ENCODE data around the gene SELENON. TPM values are rescaled to one million over a fixed set of nuclear protein-coding genes. Genes with fewer than 3 reads are reported as not detected.
"Not testable (repeated sequence)": the region's sequence is repeated elsewhere in the genome, so short reads cannot be mapped to it uniquely, and the experiment has no call there.

The SELENON gene
- total RNA-seq, 2 donors from 2014 or later = 6.6 to 9.6 TPM

DNA sequence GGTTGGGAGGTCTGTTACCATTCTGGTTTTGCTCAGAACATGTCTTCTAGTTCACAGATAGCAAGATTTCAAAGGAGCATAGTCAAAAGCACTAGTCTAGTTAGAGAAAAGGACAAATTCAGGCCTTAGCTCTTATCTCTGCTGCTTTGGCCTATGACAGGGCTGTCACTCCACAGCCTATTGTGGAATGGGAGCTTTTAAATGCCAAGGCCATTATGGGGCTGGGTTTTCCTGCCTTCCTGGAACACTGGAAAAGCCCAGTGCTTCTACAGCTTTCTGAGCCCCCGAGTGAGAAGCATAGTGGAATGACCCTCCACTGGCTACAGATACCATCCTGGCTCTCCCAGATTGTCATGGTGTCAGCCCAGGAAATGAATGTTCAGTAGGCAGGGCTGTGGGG, 29.1 kb downstream of the SELENON start:
- DNase-seq (ENCODE audit: low spot score) = no peak
- no peak for ATAC-seq
- no peak overlapping the region for H3K27ac Mint-ChIP-seq
- H3K27me3 Mint-ChIP-seq = no peaks in the 10 kb centered on the region
- peaks cover 11% of the 10 kb centered on the region for H3K36me3 Mint-ChIP-seq
- no peaks in the 10 kb centered on the region for H3K4me1 Mint-ChIP-seq (ENCODE audit: low read depth in 2 of 2)
- H3K4me3 Mint-ChIP-seq = no peak overlapping the region
- H3K9me3 Mint-ChIP-seq = no peaks in the 10 kb centered on the region

- Mint-ChIP-seq H3K27ac (no peak overlapping the region), H3K36me3 (peaks cover 16% of the 10 kb centered on the region), H3K27me3 (no peaks in the 10 kb centered on the region), H3K4me3 (no peak overlapping the region), H3K4me1 (ENCODE audit: low read depth in 2 of 2) (no peaks in the 10 kb centered on the region), H3K9me3 (no peaks in the 10 kb centered on the region)
- DNase-seq (ENCODE audit: low spot score) = no peak
- no peak for ATAC-seq
These were observed 31.7 kb downstream of the SELENON start for GRCh38 chr1:25831569-25832196.

DNA sequence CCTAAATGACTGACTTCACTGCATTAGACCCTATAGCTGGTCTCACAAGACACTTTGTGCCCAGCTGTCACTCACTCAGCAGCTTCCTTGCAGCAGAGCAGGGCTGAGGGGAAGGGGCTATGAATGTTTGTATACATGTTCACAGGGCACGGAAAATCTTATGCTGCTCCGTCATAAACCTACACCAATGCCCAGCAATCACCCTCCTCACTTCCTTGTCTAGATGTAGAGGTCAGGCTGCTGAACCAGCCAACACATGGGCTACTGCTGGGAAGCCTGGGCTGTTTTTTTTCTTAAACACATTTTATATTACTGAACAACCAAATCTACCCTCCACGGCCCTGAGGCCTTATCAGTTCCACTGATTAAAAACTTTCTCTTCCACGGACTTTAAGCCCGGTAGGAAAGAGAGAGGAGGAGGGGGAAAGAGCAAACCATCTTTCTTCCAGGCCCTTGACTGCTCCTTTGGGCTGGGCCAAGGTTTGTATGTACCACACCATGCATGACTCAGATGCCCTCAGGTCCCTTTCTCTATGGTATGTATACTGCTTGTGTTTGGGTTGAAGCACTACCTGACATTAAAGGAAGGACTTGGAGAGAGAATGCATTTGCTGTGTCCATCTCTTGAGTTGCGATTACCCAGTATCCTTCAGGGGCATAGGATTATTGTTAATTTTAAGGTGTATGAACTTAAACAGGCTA, 32.5 kb downstream of the SELENON start:
- DNase-seq (ENCODE audit: low spot score) (no peak), ATAC-seq (no peak)
- H3K9me3 Mint-ChIP-seq = no peaks in the 10 kb centered on the region
- H3K4me3 Mint-ChIP-seq = no peak overlapping the region
- no peaks in the 10 kb centered on the region for H3K4me1 Mint-ChIP-seq (ENCODE audit: low read depth in 2 of 2)
- H3K36me3 Mint-ChIP-seq = peaks cover 16% of the 10 kb centered on the region
- no peaks in the 10 kb centered on the region for H3K27me3 Mint-ChIP-seq
- no peak overlapping the region for H3K27ac Mint-ChIP-seq

DNA sequence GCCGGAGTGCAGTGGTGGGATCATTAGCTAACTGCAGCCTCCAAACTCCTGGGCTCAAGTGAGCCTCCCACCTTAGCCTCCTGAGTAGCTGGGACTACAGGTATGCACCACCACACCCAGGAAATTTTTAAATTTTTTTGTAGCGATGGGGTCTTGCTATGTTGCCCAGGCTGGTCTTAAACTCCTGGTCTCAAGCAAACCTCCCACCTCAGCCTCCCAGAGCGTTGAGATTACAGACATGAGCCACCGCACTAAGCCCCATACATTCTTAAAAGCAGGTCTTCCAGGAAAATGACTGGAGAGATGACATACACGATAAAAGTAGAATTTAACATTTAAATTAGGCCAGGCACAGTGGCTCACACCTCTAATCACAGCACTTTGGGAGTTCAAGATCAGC, 33.2 kb downstream of the SELENON start:
- no peak overlapping the region for H3K4me3 Mint-ChIP-seq
- no peaks in the 10 kb centered on the region for H3K4me1 Mint-ChIP-seq (ENCODE audit: low read depth in 2 of 2)
- ATAC-seq (no peak), DNase-seq (ENCODE audit: low spot score) (no peak)
- H3K36me3 Mint-ChIP-seq = peaks cover 16% of the 10 kb centered on the region
- no peak overlapping the region for H3K27ac Mint-ChIP-seq
- H3K27me3 Mint-ChIP-seq = no peaks in the 10 kb centered on the region
- no peaks in the 10 kb centered on the region for H3K9me3 Mint-ChIP-seq

DNA sequence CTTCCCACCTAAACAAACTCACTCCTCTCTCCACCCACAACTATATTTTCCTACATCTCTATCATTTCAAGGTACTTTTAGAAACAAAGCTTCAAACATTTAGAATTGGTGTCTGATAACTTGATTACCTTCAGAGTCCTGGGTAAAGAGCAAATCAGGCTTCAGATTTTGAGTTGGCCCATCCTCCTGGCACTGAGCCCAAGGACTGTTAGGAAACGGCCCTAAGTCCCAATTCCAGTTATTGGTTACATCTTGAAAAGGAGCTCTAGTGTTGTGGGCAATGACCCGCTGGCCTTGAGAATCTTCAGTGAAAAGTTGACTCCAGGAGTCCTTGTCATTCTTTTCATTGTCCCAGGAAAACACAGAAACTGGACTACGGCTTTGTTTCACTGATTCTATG, 34.9 kb downstream of the SELENON start:
- no peak for ATAC-seq
- H3K4me1 Mint-ChIP-seq (ENCODE audit: low read depth in 2 of 2) = no peaks in the 10 kb centered on the region
- DNase-seq (ENCODE audit: low spot score) = no peak
- no peaks in the 10 kb centered on the region for H3K9me3 Mint-ChIP-seq
- no peaks in the 10 kb centered on the region for H3K27me3 Mint-ChIP-seq
- peaks cover 11% of the 10 kb centered on the region for H3K36me3 Mint-ChIP-seq
- H3K27ac Mint-ChIP-seq = no peak overlapping the region
- H3K4me3 Mint-ChIP-seq = no peak overlapping the region

- ATAC-seq (no peak), DNase-seq (ENCODE audit: low spot score) (no peak)
- H3K9me3 Mint-ChIP-seq = no peaks in the 10 kb centered on the region
- H3K36me3 Mint-ChIP-seq = peaks cover 6% of the 10 kb centered on the region
- H3K27me3 Mint-ChIP-seq = no peaks in the 10 kb centered on the region
- H3K27ac Mint-ChIP-seq = no peak overlapping the region
- no peaks in the 10 kb centered on the region for H3K4me1 Mint-ChIP-seq (ENCODE audit: low read depth in 2 of 2)
- H3K4me3 Mint-ChIP-seq = no peak overlapping the region
These were observed 36.7 kb downstream of the SELENON start for GRCh38 chr1:25836695-25837094.

- Mint-ChIP-seq H3K4me3 (no peak overlapping the region), H3K9me3 (no peaks in the 10 kb centered on the region), H3K27me3 (no peaks in the 10 kb centered on the region), H3K27ac (no peak overlapping the region), H3K36me3 (peaks cover 6% of the 10 kb centered on the region), H3K4me1 (ENCODE audit: low read depth in 2 of 2) (no peaks in the 10 kb centered on the region)
- ATAC-seq = no peak
- no peak for DNase-seq (ENCODE audit: low spot score)
These were observed 37.4 kb downstream of the SELENON start for GRCh38 chr1:25837262-25837875.

- not testable (repeated sequence) for H3K4me1 Mint-ChIP-seq (ENCODE audit: low read depth in 2 of 2); DNase-seq (ENCODE audit: low spot score); H3K27me3 Mint-ChIP-seq; ATAC-seq; H3K27ac Mint-ChIP-seq; H3K36me3 Mint-ChIP-seq; H3K9me3 Mint-ChIP-seq; H3K4me3 Mint-ChIP-seq
These were observed 39.8 kb downstream of the SELENON start for GRCh38 chr1:25839808-25840207.

DNA sequence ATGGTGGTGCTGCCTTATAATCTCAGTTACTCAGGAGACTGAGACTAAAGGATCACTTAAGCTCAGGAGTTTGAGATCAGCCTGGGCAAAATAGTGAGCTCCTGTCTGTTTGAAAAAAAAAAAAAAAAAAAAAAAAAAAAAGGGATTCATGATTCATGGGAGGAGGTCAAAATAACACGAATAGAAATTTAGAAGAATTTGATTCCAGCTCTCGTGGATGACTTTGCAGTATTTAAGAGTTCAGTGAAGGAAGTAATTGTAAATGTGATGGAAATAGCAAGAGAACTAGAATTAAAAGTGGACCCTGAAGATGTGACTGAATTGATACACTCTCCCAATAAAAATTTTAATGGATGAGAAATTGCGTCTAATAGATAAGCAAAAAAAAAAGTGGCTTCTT, 43.5 kb downstream of the SELENON start:
- Mint-ChIP-seq H3K9me3 (no peaks in the 10 kb centered on the region), H3K27me3 (no peaks in the 10 kb centered on the region), H3K4me1 (ENCODE audit: low read depth in 2 of 2) (no peaks in the 10 kb centered on the region), H3K4me3 (no peak overlapping the region), H3K36me3 (no peaks in the 10 kb centered on the region), H3K27ac (no peak overlapping the region)
- ATAC-seq = no peak
- no peak for DNase-seq (ENCODE audit: low spot score)

DNA sequence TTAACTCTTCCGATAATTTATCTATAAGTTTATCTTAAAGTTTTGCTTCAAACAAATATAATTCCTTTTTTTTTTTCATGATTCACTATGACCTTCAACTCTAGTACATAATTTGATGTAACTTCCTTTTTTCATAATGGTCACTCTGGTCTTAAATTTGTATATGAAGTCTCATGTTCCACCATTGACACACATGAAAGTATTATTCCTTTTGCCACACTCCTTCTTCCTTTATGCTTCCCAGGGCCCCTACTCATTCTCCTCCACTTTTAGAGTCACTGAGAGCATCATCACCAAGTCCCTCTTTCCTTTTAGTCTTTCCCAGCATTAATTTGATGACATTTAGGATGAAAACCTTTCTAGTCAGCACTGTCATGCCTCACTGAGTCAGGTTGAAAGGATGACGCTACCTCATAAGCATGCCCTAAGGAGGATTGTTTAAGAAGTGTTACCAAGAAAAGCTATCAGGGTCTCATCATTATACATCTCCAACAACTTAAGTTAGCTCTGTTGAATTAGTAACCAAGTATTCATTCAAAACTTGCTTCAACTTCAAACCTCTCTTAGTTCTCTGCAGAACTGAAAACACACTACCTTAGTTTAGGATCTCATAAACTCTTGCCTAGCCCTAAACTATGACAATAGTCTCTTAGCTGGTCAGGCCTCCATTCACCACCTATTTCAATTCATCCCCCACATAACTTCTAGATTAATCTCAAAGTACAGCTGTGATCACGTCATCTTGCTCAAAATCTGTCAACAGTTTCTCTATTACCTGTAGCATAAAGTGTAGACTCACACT, 44.7 kb downstream of the SELENON start:
- no peaks in the 10 kb centered on the region for H3K27me3 Mint-ChIP-seq

GRCh38 chr1:25845664-25846063, 45.7 kb downstream of the SELENON start:
- Mint-ChIP-seq H3K27me3 (no peaks in the 10 kb centered on the region), H3K27ac (no peak overlapping the region), H3K4me1 (ENCODE audit: low read depth in 2 of 2) (no peaks in the 10 kb centered on the region), H3K9me3 (no peaks in the 10 kb centered on the region), H3K36me3 (no peaks in the 10 kb centered on the region), H3K4me3 (no peak overlapping the region)
- DNase-seq (ENCODE audit: low spot score) (no peak), ATAC-seq (no peak)

More for the DNA sequence above, 44.7 kb downstream of the SELENON start:
- Mint-ChIP-seq H3K36me3 (no peaks in the 10 kb centered on the region), H3K9me3 (no peaks in the 10 kb centered on the region), H3K27ac (no peak overlapping the region), H3K4me3 (no peak overlapping the region), H3K4me1 (ENCODE audit: low read depth in 2 of 2) (no peaks in the 10 kb centered on the region)
- no peak for ATAC-seq
- no peak for DNase-seq (ENCODE audit: low spot score)

DNA sequence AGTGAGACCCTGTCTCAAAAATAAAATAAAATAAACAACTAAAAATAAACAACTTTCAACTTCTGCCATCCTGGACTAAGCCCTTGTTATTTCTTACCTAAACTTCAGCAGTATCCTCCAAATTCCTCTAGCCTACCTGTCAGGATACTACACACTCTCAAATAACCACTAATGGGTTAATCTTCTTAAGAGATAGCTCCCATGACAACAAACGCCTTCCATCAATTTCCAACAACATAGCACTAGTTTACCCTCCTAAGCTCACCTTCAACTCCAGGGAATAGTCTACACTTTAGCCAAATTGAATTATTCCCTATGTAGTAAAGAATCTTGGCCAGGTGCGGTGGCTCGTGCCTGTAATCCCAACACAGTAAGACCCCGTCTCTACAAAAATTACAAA, 47.9 kb downstream of the SELENON start:
- no peak for DNase-seq (ENCODE audit: low spot score)
- no peak for ATAC-seq
- H3K27me3 Mint-ChIP-seq = no peaks in the 10 kb centered on the region
- H3K36me3 Mint-ChIP-seq = no peaks in the 10 kb centered on the region
- no peak overlapping the region for H3K27ac Mint-ChIP-seq
- H3K4me1 Mint-ChIP-seq (ENCODE audit: low read depth in 2 of 2) = no peaks in the 10 kb centered on the region
- H3K9me3 Mint-ChIP-seq = no peaks in the 10 kb centered on the region
- no peak overlapping the region for H3K4me3 Mint-ChIP-seq

DNA sequence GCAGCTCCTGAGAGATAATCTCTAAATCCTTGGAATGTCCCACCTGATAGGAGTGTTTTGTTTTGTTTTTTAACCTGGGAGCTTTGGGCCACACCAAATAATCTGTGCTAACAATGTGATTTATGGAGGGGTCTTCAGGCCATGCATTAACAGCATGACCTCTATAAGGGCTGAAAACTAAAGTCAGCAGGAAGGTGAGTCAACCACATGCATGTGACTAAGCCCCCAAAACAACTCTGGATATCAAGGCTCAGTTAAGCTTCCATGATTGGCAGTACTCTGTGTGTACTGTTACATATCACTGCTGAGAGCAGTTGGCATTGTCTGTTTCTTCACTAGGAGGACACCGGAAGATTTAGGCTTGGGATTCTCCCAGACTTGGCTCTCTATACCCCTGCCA, 48.5 kb downstream of the SELENON start:
- Mint-ChIP-seq H3K36me3 (no peaks in the 10 kb centered on the region), H3K4me3 (no peak overlapping the region), H3K27ac (no peak overlapping the region), H3K4me1 (ENCODE audit: low read depth in 2 of 2) (no peaks in the 10 kb centered on the region), H3K9me3 (no peaks in the 10 kb centered on the region), H3K27me3 (no peaks in the 10 kb centered on the region)
- no peak for DNase-seq (ENCODE audit: low spot score)
- no peak for ATAC-seq

- no peak overlapping the region for H3K4me3 Mint-ChIP-seq
- H3K36me3 Mint-ChIP-seq = no peaks in the 10 kb centered on the region
- no peak overlapping the region for H3K27ac Mint-ChIP-seq
- no peaks in the 10 kb centered on the region for H3K27me3 Mint-ChIP-seq
- peaks cover 10 to 15% of the 10 kb centered on the region in 2 donors for H3K4me1 Mint-ChIP-seq (ENCODE audit: low read depth in 2 of 2)
- H3K9me3 Mint-ChIP-seq = no peaks in the 10 kb centered on the region
- DNase-seq (ENCODE audit: low spot score) (no peak), ATAC-seq (no peak)
These were observed 54.6 kb downstream of the SELENON start for GRCh38 chr1:25854554-25854953.

Measured in natural killer cell treated with Interleukin-12 subunit alpha and Interleukin-12 subunit beta and Interleukin-15 and Interleukin-18, amount 100 ng/mL, for 72 hours (primary cell).